A204.1 (cell line): Measurements from ENCODE around the gene SNX24.
A peak's percentile ranks its signal among the peaks of the same experiment; 100 is the strongest.
"Not testable (repeated sequence)": the region's sequence is repeated elsewhere in the genome, so short reads cannot be mapped to it uniquely, and the experiment has no call there.

Experiments used
- FAIRE-seq: peaks from 2 replicates; lab custom pipeline; 2012; peaks lifted over from hg19 to GRCh38; lab: Jason Lieb, UNC

SNX24 gene

GRCh38 chr5:122967625-122968024 is 122.2 kb downstream of the SNX24 start:
- FAIRE-seq, result no peak

GRCh38 chr5:122968056-122968455 is 122.6 kb downstream of the SNX24 start:
- not testable (repeated sequence) for FAIRE-seq

- no peak for FAIRE-seq
These were observed 125.9 kb downstream of the SNX24 start for GRCh38 chr5:122971333-122971732.

- no peak for FAIRE-seq
These were observed 127.5 kb downstream of the SNX24 start for GRCh38 chr5:122972877-122973276.

GRCh38 chr5:122973759-122974158 is 128.3 kb downstream of the SNX24 start:
- not testable (repeated sequence) for FAIRE-seq

- not testable (repeated sequence) for FAIRE-seq
These were observed 128.8 kb downstream of the SNX24 start for GRCh38 chr5:122974251-122974650.

GRCh38 chr5:122977319-122977718 is 131.9 kb downstream of the SNX24 start:
- no peak for FAIRE-seq

GRCh38 chr5:122978068-122978467 is 132.7 kb downstream of the SNX24 start:
- FAIRE-seq, result no peak

- FAIRE-seq, result no peak
These were observed 133.4 kb downstream of the SNX24 start for GRCh38 chr5:122978644-122979297.

- FAIRE-seq, result no peak
These were observed 136.4 kb downstream of the SNX24 start for GRCh38 chr5:122981846-122982245.

GRCh38 chr5:122982376-122982775 is 137.0 kb downstream of the SNX24 start:
- peak; percentile 3 for FAIRE-seq

- FAIRE-seq, result no peak
These were observed 139.0 kb downstream of the SNX24 start for GRCh38 chr5:122984425-122984824.

GRCh38 chr5:122985006-122985700 is 139.7 kb downstream of the SNX24 start:
- no peak for FAIRE-seq

- FAIRE-seq, result no peak
These were observed 140.7 kb downstream of the SNX24 start for GRCh38 chr5:122985954-122986721.

- FAIRE-seq, result no peak
These were observed 150.7 kb downstream of the SNX24 start for GRCh38 chr5:122996091-122996490.

GRCh38 chr5:122997294-122997693 is 151.9 kb downstream of the SNX24 start:
- FAIRE-seq, result no peak

GRCh38 chr5:122999947-123000563 is 154.6 kb downstream of the SNX24 start:
- no peak for FAIRE-seq

- no peak for FAIRE-seq
These were observed 155.3 kb downstream of the SNX24 start for GRCh38 chr5:123000731-123001130.

GRCh38 chr5:123001808-123002207 is 156.4 kb downstream of the SNX24 start:
- no peak for FAIRE-seq

- FAIRE-seq, result no peak
These were observed 161.8 kb downstream of the SNX24 start for GRCh38 chr5:123007182-123007581.

- FAIRE-seq, result no peak
These were observed 162.3 kb downstream of the SNX24 start for GRCh38 chr5:123007754-123008153.

GRCh38 chr5:123012321-123012720 is 166.9 kb downstream of the SNX24 start:
- FAIRE-seq, result no peak

GRCh38 chr5:123014689-123015088 is 169.3 kb downstream of the SNX24 start:
- no peak for FAIRE-seq
